Activated T-cell treated with anti-CD3 and anti-CD28 coated beads, Interleukin-2, amount 50 U/mL, for 24 hours (primary cell): ENCODE data around the gene KIR2DL1.
"Not testable (repeated sequence)": the region's sequence is repeated elsewhere in the genome, so short reads cannot be mapped to it uniquely, and the experiment has no call there.

Source experiments
- DNase-seq: peaks from one replicate; pipeline ENCODE4 v3.0.0-alpha.2; 2020
- H3K27ac Mint-ChIP-seq: 2 replicates; pipeline ENCODE4 v1.8.0; 2020; ENCODE audit warnings: mild to moderate bottlenecking, mixed read lengths
- H3K27me3 Mint-ChIP-seq: 2 replicates; pipeline ENCODE4 v1.8.0; 2020; ENCODE audit warnings: mixed read lengths
- H3K36me3 Mint-ChIP-seq: 2 replicates; pipeline ENCODE4 v1.8.0; 2020; ENCODE audit warnings: low read depth, mixed read lengths
- H3K4me1 Mint-ChIP-seq: 2 replicates; pipeline ENCODE4 v1.8.0; 2020; ENCODE audit warnings: low read depth, mixed read lengths
- H3K4me3 Mint-ChIP-seq: 2 replicates; pipeline ENCODE4 v1.8.0; 2020; ENCODE audit warnings: mild to moderate bottlenecking, moderate library complexity, mixed read lengths
- H3K9me3 Mint-ChIP-seq: 2 replicates; pipeline ENCODE4 v1.8.0; 2020; ENCODE audit warnings: mixed read lengths

KIR2DL1 gene

DNA sequence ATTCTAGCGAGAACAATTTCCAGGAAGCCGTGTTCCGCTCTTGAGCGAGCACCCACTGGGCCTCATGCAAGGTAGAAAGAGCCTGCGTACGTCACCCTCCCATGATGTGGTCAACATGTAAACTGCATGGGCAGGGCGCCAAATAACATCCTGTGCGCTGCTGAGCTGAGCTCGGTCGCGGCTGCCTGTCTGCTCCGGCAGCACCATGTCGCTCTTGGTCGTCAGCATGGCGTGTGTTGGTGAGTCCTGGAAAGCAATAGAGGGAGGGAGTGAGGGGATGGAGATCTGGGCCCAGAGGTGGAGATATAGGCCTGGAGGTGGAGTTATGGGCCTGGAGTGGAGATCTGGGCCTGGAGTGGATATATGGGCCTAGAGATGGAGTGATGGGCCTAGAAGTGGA, at the start of gene KIR2DL1:
Gene KIR2DL1 (plus strand): TSS at position 148 of the 400 bp plus-strand sequence. CDS start 58 bp downstream, at position 206.
- H3K4me1 Mint-ChIP-seq, DNase-seq, H3K9me3 Mint-ChIP-seq, H3K27me3 Mint-ChIP-seq, H3K4me3 Mint-ChIP-seq, H3K27ac Mint-ChIP-seq, H3K36me3 Mint-ChIP-seq: not testable (repeated sequence)

DNA sequence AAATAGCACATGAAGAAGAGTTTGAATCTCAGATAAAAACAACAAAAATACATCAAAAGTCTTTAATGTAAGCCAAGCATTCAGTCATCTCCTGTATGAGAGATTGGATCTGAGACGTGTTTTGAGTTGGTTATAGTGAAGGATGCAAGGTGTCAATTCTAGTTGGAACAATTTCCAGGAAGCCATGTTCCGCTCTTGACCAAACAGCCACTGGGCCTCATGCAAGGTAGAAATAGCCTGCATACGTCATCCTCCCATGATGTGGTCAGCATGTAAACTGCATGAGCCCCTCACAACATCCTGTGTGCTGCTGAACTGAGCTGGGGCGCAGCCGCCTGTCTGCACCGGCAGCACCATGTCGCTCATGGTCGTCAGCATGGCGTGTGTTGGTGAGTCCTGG, 45.5 kb upstream of the KIR2DL1 start, which contains the start of gene KIR3DL3:
Gene KIR3DL3 (plus strand): TSS at position 301 of the 400 bp plus-strand sequence. CDS start 55 bp downstream, at position 356.
- H3K27me3 Mint-ChIP-seq, result peaks cover 2% of the 10 kb centered on the region

DNA sequence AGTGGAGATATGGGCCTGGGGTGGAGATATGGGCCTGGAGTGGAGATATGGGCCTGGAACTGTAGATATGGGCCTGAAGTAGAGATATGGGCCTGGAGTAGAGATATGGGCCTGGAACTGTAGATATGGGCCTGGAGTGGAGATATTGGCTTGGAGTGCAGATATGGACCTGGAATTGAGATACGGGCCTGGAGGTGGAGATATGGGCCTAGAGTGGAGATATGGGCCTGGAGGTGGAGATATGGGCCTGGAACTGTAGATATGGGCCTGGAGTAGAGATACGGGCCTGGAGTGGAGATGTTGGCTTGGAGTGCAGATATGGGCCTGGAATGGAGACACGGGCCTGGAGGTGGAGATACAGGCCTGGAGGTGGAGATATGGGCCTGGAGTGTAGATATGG, 44.9 kb upstream of the KIR2DL1 start:
- peaks cover 2% of the 10 kb centered on the region for H3K27me3 Mint-ChIP-seq
- DNase-seq, result no peak
- no peaks in the 10 kb centered on the region for H3K36me3 Mint-ChIP-seq
- peaks cover 19% of the 10 kb centered on the region for H3K9me3 Mint-ChIP-seq
- no peak overlapping the region for H3K27ac Mint-ChIP-seq
- no peaks in the 10 kb centered on the region for H3K4me1 Mint-ChIP-seq
- no peak overlapping the region for H3K4me3 Mint-ChIP-seq

More for the DNA sequence above, 45.5 kb upstream of the KIR2DL1 start, which contains the start of gene KIR3DL3:
- H3K4me1 Mint-ChIP-seq, result no peaks in the 10 kb centered on the region
- H3K4me3 Mint-ChIP-seq, result no peak within 1 kb of the TSS
- DNase-seq, result no peak
- H3K36me3 Mint-ChIP-seq, result no peaks in the 10 kb centered on the region
- H3K9me3 Mint-ChIP-seq, result peaks cover 21% of the 10 kb centered on the region
- no peak within 1 kb of the TSS for H3K27ac Mint-ChIP-seq

DNA sequence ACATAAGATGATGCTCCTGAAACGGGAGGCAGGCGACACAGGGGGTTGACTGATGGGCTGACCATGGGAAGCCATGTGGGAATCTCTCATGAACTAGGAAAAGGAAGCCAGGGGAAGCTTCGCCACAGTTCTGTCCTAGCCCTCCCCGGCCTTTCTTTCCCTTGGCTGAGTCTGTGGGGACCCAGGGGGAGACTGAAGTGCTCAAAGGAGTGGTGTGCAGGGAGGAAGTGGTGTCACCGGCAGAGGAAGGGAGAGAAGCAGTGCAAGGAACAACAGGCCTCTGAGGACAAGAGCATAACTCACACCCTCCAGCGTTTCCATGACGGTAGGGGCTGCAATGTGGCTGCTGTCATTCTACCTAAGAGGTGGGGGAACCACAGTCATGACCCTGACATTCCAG, 44.3 kb upstream of the KIR2DL1 start:
- no peaks in the 10 kb centered on the region for H3K36me3 Mint-ChIP-seq
- H3K4me3 Mint-ChIP-seq, result no peak overlapping the region
- no peaks in the 10 kb centered on the region for H3K4me1 Mint-ChIP-seq
- H3K27me3 Mint-ChIP-seq, result peaks cover 2% of the 10 kb centered on the region
- no peak overlapping the region for H3K27ac Mint-ChIP-seq
- peaks cover 15% of the 10 kb centered on the region for H3K9me3 Mint-ChIP-seq
- no peak for DNase-seq

DNA sequence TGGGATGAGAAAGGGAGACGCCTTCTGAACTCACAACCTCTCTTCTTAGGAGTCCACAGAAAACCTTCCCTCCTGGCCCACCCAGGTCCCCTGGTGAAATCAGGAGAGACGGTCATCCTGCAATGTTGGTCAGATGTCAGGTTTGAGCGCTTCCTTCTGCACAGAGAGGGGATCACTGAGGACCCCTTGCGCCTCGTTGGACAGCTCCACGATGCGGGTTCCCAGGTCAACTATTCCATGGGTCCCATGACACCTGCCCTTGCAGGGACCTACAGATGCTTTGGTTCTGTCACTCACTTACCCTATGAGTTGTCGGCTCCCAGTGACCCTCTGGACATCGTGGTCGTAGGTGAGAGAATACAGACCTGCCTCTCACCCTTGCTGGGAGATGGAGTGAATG, 42.0 kb upstream of the KIR2DL1 start:
- Mint-ChIP-seq H3K36me3 (no peaks in the 10 kb centered on the region), H3K4me1 (no peaks in the 10 kb centered on the region), H3K27ac (no peak overlapping the region), H3K27me3 (peaks cover 12% of the 10 kb centered on the region), H3K9me3 (peaks cover 4% of the 10 kb centered on the region), H3K4me3 (no peak overlapping the region)
- no peak for DNase-seq

DNA sequence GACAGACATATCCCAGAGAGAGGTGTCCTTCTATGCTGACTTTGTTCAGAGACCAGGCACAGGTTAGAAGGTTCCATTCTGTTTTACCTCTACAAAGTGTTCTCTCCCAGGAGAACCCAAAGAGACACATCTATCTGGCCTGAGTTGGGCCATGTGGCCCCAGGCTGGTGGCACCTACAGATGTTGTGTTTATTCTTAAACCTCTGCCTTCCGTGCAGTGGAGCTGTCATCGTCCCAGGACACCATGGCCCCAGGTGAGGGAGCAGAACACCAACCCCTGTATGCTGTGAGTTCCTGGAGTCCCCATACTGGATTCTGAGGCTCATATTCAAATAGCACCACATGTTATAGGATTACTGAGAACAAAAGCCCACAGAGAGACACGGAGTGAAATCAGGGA, 41.4 kb upstream of the KIR2DL1 start:
- Mint-ChIP-seq H3K27ac (no peak overlapping the region), H3K9me3 (no peaks in the 10 kb centered on the region), H3K4me1 (no peaks in the 10 kb centered on the region), H3K36me3 (no peaks in the 10 kb centered on the region), H3K27me3 (peaks cover 12% of the 10 kb centered on the region), H3K4me3 (no peak overlapping the region)
- DNase-seq, result no peak

DNA sequence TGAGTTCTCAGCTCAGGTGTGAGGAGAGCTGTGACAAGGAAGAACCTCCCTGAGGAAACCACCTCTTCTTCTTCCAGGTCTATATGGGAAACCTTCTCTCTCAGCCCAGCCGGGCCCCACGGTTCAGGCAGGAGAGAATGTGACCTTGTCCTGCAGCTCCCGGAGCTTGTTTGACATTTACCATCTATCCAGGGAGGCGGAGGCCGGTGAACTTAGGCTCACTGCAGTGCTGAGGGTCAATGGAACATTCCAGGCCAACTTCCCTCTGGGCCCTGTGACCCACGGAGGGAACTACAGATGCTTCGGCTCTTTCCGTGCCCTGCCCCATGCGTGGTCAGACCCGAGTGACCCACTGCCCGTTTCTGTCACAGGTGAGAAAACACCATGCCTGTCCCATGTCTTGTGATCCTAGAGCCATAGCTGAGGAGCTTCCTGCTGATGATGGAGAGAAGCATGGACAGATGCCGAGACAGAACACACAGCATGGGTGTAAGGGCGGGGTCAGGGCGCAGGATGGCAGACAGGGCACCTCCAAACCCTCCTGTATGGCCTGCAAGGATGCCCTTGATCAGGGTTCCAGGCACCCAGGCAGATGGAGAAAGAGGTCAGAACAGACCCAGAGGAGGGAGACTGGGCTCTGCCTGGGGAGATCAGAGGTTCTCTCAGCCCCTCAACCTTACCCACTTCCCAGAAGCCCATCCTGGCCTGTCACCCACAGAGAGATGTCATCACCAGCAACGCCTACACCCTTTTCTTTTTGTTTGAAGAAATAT, 40.0 kb upstream of the KIR2DL1 start:
- DNase-seq, result no peak
- Mint-ChIP-seq H3K36me3 (no peaks in the 10 kb centered on the region), H3K4me3 (no peak overlapping the region), H3K27ac (no peak overlapping the region), H3K9me3 (peaks cover 3% of the 10 kb centered on the region), H3K4me1 (no peaks in the 10 kb centered on the region), H3K27me3 (peaks cover 12% of the 10 kb centered on the region)

DNA sequence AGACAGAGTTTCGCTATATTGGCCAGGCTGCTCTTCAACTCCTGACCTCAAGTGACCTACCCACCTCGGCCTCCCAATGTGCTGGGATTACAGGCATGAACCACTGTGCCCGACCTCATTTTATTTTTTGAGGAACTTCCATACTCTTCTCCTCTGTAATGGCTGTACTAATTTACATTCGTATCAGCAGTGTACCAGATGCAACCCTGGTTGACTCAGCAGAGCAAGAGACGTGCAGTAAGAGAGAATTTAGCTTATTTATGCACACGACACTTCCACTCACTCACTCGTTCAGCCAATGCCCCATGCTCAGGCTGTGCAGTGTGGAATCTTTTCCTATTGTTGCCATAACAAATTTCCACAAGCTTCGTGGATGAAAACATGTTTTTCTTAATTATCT, 38.4 kb upstream of the KIR2DL1 start:
- Mint-ChIP-seq H3K4me3 (no peak overlapping the region), H3K27ac (no peak overlapping the region), H3K36me3 (no peaks in the 10 kb centered on the region), H3K9me3 (peaks cover 3% of the 10 kb centered on the region), H3K27me3 (peaks cover 13% of the 10 kb centered on the region), H3K4me1 (no peaks in the 10 kb centered on the region)
- DNase-seq, result no peak

DNA sequence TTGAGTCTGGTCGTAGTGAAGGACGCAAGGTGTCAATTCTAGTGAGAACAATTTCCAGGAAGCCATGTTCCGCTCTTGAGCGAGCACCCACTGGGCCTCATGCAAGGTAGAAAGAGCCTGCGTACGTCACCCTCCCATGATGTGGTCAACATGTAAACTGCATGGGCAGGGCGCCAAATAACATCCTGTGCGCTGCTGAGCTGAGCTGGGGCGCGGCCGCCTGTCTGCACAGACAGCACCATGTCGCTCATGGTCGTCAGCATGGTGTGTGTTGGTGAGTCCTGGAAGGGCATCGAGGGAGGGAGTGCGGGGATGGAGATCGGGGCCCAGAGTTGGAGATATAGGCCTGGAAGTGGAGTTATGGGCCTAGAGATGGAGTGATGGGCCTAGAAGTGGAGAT, 31.3 kb upstream of the KIR2DL1 start, which contains the start of gene KIR2DL3:
Gene KIR2DL3 (plus strand): TSS at position 208 of the 400 bp plus-strand sequence. CDS start 33 bp downstream, at position 241.
- H3K27ac Mint-ChIP-seq, H3K36me3 Mint-ChIP-seq, H3K4me3 Mint-ChIP-seq, H3K9me3 Mint-ChIP-seq, H3K4me1 Mint-ChIP-seq, DNase-seq: not testable (repeated sequence)
- peaks cover 14% of the 10 kb centered on the region for H3K27me3 Mint-ChIP-seq

DNA sequence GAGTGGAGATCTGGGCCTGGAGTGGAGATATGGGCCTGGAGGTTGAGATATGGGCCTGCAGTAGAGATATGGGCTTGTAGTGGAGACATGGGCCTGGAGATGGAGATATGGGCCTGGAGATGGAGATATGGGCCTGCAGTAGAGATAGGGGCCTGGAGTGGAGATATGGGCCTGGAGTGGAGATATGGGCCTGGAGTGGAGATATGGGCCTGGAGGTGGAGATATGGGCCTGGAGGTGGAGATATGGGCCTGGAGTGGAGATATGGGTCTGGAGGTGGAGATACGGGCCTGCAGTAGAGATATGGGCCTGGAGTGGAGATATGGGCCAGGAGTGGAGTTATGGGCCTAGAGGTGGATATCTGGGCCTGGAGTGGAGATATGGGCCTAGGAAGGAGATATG, 30.9 kb upstream of the KIR2DL1 start:
- Mint-ChIP-seq H3K36me3 (no peaks in the 10 kb centered on the region), H3K4me1 (no peaks in the 10 kb centered on the region), H3K27me3 (peaks cover 14% of the 10 kb centered on the region), H3K4me3 (no peak overlapping the region), H3K27ac (no peak overlapping the region), H3K9me3 (peaks cover 3% of the 10 kb centered on the region)
- DNase-seq, result no peak

DNA sequence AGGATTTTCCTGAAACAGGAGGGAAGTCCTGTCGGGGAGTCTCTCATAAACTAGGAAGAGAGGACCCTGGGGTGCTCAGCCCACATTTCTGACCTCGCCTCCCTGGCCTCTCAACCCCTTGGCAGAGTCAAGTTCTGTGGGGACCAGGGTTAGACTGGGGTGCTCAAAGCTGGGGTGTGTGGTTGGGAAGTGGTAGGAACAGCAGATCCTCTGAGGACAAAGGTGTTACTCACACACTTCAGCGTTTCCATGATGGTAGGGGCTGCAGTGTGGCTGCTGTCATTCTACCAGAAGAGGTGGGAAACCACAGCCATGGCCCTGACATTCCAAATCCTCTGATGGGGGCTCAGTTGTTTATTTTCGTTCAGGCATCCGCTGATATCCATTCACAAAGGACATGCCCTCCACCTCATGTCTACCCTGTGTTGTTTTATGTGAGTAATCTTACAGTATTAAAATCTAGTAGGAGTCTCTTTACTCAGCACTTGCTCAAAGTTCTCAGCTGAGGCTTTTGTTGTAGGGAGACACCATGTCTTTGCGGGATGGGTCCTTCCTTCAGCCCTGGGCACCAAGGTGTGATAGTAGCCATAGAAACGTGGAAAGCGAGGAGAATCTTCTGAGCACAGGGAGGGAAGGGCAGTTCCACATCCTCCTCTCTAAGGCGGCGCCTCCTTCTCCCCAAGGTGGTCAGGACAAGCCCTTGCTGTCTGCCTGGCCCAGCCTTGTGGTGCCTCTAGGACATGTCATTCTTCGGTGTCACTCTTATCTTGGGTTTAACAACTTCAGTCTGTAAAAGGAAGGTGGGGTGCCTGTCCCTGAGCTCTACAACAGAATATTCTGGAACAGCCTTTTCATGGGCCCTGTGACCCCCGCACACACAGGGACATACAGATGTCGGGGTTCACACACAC, 29.8 kb upstream of the KIR2DL1 start:
- DNase-seq, result no peak
- H3K27ac Mint-ChIP-seq, result no peak overlapping the region
- H3K27me3 Mint-ChIP-seq, result peaks cover 14% of the 10 kb centered on the region
- H3K4me3 Mint-ChIP-seq, result no peak overlapping the region
- no peaks in the 10 kb centered on the region for H3K4me1 Mint-ChIP-seq
- no peaks in the 10 kb centered on the region for H3K9me3 Mint-ChIP-seq
- no peaks in the 10 kb centered on the region for H3K36me3 Mint-ChIP-seq

DNA sequence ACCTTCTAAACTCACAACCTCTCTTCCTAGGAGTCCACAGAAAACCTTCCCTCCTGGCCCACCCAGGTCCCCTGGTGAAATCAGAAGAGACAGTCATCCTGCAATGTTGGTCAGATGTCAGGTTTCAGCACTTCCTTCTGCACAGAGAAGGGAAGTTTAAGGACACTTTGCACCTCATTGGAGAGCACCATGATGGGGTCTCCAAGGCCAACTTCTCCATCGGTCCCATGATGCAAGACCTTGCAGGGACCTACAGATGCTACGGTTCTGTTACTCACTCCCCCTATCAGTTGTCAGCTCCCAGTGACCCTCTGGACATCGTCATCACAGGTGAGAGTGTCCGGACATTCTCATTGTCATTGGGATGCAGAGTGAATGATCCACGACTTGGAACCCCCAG, 27.6 kb upstream of the KIR2DL1 start:
- H3K4me3 Mint-ChIP-seq, H3K9me3 Mint-ChIP-seq, DNase-seq, H3K36me3 Mint-ChIP-seq, H3K27ac Mint-ChIP-seq, H3K4me1 Mint-ChIP-seq: not testable (repeated sequence)
- H3K27me3 Mint-ChIP-seq, result peaks cover 13% of the 10 kb centered on the region

DNA sequence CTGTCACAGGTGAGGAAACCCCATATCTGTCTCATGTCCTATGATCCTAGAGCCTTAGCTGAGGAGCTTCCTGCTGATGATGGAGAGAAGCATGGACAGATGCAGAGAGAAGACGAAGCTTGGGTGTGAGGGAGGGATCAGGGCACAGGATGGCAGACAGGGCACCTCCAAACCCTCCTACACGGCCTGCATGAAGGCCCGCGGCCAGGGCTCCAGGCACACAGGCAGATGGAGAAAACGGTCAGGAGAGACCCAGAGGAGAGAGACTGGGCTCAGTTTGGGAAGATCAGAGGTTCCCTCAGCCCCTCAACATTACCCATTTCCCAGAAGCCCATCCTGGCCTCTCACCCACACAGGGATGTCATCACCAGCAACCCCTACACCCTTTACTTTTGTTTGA, 25.5 kb upstream of the KIR2DL1 start:
- H3K9me3 Mint-ChIP-seq, result not testable (repeated sequence)

DNA sequence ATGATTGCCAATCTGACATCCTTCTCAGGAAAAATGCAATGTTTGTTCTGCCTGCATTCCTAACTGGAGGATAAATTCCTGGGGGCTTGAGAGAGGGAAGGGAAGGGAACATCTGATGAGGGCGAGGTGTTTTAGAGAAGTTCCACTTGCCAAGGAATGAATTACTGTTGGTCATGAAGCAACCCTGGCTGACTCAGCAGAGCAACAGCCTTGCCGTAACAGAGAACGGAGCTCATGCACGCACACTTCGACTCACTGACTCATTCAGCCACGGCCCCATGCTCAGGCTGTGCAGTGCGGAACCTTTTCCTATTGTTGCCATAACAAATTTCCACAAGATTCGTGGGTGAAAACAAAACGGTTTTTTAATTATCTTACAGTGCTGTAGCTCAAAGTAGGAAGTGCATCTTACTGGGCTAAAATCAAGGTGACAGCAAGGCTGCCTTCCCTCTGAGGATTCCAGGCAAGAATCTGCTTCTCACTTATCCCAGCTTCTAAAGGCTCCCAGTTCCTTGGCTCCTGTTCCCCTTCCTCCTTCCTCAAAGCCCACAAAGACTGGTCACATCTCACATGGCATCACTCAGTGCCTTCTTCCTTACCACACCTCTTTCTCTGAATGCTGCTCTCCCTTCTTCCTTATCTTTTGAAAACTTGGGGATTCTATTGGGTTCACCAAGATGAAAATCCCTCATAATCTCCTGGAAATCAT, 21.8 kb upstream of the KIR2DL1 start:
- H3K36me3 Mint-ChIP-seq, H3K9me3 Mint-ChIP-seq, DNase-seq, H3K27ac Mint-ChIP-seq, H3K4me3 Mint-ChIP-seq, H3K4me1 Mint-ChIP-seq, H3K27me3 Mint-ChIP-seq: not testable (repeated sequence)

More for the DNA sequence above, 25.5 kb upstream of the KIR2DL1 start:
- H3K27me3 Mint-ChIP-seq, result peaks cover 14% of the 10 kb centered on the region
- not testable (repeated sequence) for H3K36me3 Mint-ChIP-seq, H3K4me1 Mint-ChIP-seq, H3K4me3 Mint-ChIP-seq, DNase-seq, H3K27ac Mint-ChIP-seq
